PC-3 (cell line): Measurements from ENCODE around the gene CAMK4.

Experiments
- EZH2phosphoT487 ChIP-seq: fragments of 300-600 bp; sonication (generic); IDR thresholded peaks from 2 replicates; pipeline ENCODE4 v1.6.1; 2018; ENCODE audit warnings: mild to moderate bottlenecking, antibody characterized with exemption, low read length, borderline replicate concordance
- TF ChIP-seq, protein P1 (sequence below): fragments of 300-600 bp; sonication (generic); conservative IDR thresholded peaks from 2 replicates; pipeline ENCODE4 v1.5.1; 2017; ENCODE audit warnings: antibody characterized with exemption, low read depth, mild to moderate bottlenecking, low read length

DNA sequence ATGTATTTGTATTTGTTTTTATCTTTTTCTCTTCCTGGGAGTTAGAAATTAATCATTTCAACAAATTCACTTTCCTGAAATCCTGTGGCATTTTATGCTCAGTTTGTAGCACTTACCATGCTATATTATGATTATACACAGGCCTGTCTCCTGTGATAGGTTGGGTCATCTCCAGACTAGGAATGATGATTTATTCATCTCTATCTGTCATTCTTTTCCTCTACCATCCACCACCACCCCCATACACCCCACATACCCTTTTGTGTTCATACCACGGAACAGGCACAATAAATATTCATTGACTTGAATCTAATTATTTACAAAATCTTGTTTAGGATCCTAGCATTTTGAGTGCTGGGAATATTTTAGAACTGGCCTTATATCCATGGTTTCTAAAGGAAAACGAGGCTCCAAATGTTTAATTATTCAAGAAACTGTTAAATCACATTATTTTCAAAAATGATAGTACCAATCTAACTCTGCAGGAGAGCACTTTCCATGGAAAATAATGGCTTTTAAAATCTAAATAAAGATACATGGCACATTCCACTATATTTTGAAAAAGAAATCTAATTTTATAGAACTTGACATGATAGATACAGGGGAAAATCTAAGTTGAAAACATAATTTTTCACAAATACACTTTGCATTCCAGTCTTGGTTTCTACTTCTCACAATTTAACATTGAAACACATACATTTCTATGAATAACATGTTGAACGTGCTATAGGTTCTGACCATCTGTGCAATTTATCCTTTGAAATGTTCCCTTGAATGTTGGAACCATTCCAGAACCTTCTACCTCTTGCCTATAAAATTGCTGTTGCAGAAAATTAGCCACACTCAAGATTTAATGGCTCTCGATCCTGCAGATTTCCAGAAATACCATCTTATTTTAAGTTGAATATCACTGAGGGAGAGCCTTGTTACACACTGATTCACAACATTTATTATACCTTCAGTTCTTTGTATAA lies 198.8 kb downstream of the CAMK4 start:
- TF ChIP-seq, protein P1, sequence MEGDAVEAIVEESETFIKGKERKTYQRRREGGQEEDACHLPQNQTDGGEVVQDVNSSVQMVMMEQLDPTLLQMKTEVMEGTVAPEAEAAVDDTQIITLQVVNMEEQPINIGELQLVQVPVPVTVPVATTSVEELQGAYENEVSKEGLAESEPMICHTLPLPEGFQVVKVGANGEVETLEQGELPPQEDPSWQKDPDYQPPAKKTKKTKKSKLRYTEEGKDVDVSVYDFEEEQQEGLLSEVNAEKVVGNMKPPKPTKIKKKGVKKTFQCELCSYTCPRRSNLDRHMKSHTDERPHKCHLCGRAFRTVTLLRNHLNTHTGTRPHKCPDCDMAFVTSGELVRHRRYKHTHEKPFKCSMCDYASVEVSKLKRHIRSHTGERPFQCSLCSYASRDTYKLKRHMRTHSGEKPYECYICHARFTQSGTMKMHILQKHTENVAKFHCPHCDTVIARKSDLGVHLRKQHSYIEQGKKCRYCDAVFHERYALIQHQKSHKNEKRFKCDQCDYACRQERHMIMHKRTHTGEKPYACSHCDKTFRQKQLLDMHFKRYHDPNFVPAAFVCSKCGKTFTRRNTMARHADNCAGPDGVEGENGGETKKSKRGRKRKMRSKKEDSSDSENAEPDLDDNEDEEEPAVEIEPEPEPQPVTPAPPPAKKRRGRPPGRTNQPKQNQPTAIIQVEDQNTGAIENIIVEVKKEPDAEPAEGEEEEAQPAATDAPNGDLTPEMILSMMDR, result no peak
- no peak for TF ChIP-seq EZH2phosphoT487
